Chondrocyte (in vitro differentiated cells): ENCODE measurements around the gene ACTR3C. TPM values are rescaled to one million over a fixed set of nuclear protein-coding genes. Genes with fewer than 3 reads are reported as not detected.
"Not testable (repeated sequence)": the region's sequence is repeated elsewhere in the genome, so short reads cannot be mapped to it uniquely, and the experiment has no call there.

Experiments
- DNase-seq: peaks from one replicate; pipeline ENCODE4 v3.0.0; 2021; ENCODE audit warnings: mixed read lengths, low spot score
- H3K27ac Mint-ChIP-seq: one replicate; pipeline ENCODE4 v1.8.0; 2021; ENCODE audit warnings: mild to moderate bottlenecking, moderate library complexity, mixed read lengths; ENCODE audit not compliant: unreplicated experiment
- H3K27me3 Mint-ChIP-seq: 2 replicates; pipeline ENCODE4 v1.8.0; 2021; ENCODE audit warnings: low read depth, mixed read lengths
- H3K36me3 Mint-ChIP-seq: 2 replicates; pipeline ENCODE4 v1.8.0; 2021; ENCODE audit warnings: low read depth, mixed read lengths
- H3K4me1 Mint-ChIP-seq: 2 replicates; pipeline ENCODE4 v1.8.0; 2021; ENCODE audit warnings: low read depth, mild to moderate bottlenecking, mixed read lengths
- H3K4me3 Mint-ChIP-seq: one replicate; pipeline ENCODE4 v1.8.0; 2021; ENCODE audit warnings: mild to moderate bottlenecking, moderate library complexity, mixed read lengths; ENCODE audit not compliant: unreplicated experiment
- H3K9me3 Mint-ChIP-seq: 2 replicates; pipeline ENCODE4 v1.8.0; 2021; ENCODE audit warnings: low read depth, mixed read lengths
- CTCF ChIP-seq: fragments of 200-600 bp; sonication (generic); IDR thresholded peaks from 2 replicates; pipeline ENCODE4 v1.5.0; 2021; ENCODE audit warnings: antibody characterized with exemption, mild to moderate bottlenecking, moderate library complexity
- total RNA-seq: library from RNA; stranded (reverse); gene quantifications from 3 replicates; pipeline ENCODE4 v1.2.1, GENCODE V29; 2021

ACTR3C gene
- total RNA-seq, 1 donor from 2014 or later, result 0.25 TPM

GRCh38 chr7:150314639-150315239 lies 8.6 kb downstream of the ACTR3C start:
- Mint-ChIP-seq H3K27ac (no peak overlapping the region), H3K36me3 (no peaks in the 10 kb centered on the region), H3K27me3 (no peaks in the 10 kb centered on the region), H3K9me3 (no peaks in the 10 kb centered on the region), H3K4me3 (no peak overlapping the region), H3K4me1 (no peaks in the 10 kb centered on the region)
- DNase-seq, result no peak
- TF ChIP-seq CTCF, result no peak

DNA sequence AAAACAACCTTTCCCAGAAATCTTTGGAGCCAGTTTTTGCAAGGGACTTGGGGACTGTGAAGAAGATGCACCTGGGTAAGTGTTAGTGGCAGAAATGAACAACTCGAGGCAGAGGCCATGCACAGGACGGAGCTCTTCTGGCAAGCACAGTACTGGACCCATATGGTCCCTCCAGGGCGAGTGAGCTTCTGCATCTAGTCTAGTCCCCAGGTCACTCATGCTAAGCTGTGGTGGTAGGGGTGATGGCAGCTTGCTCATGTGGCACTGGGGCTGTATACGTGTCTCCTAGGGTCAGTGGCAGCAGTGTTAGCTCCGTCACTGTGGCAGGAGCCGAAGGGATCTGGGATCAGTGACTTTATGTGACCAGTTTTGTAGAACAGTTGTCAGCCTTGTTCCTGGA lies 9.5 kb downstream of the ACTR3C start:
- Mint-ChIP-seq H3K9me3 (no peaks in the 10 kb centered on the region), H3K4me1 (no peaks in the 10 kb centered on the region), H3K27ac (no peak overlapping the region), H3K27me3 (peaks cover 2% of the 10 kb centered on the region), H3K4me3 (no peak overlapping the region), H3K36me3 (no peaks in the 10 kb centered on the region)
- TF ChIP-seq CTCF, result no peak
- DNase-seq, result no peak

GRCh38 chr7:150313367-150313809 lies 10.0 kb downstream of the ACTR3C start:
- no peaks in the 10 kb centered on the region for H3K9me3 Mint-ChIP-seq
- peaks cover 6% of the 10 kb centered on the region for H3K27me3 Mint-ChIP-seq
- H3K4me1 Mint-ChIP-seq, result no peaks in the 10 kb centered on the region
- H3K27ac Mint-ChIP-seq, result no peak overlapping the region
- H3K36me3 Mint-ChIP-seq, result no peaks in the 10 kb centered on the region
- no peak overlapping the region for H3K4me3 Mint-ChIP-seq
- no peak for DNase-seq
- TF ChIP-seq CTCF, result no peak

DNA sequence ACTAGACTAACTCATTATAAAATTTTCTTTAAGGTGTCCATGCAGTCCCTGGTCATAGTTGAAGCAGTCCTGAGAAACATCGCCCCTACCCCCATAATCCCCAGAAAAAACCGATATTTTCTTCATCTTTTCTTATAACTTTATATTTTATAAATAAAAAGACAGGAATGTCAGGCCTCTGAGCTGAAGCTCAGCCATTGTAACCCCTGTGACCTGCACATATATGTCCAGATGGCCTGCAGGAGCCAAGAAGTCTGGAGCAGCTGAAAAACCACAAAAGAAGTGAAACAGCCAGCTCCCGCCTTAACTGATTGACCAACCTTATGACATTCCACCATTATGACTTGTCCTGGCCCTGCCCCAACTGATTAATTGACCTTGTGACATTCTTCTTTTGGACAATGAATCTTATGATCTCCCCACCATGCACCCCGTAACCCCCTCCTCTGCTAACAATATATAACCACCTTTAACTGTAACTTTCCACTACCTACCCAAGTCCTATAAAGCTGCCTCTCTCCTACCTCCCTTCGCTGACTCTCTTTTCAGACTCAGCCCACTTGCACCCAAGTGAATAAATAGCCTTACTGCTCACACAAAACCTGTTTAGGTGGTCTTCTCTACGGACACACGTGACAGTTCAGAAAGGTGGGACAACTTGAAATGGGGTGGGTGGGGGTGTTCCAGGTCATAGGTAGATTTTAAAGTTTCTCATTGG lies 10.5 kb downstream of the ACTR3C start:
- H3K9me3 Mint-ChIP-seq, H3K27me3 Mint-ChIP-seq, H3K4me1 Mint-ChIP-seq, H3K36me3 Mint-ChIP-seq, H3K27ac Mint-ChIP-seq, DNase-seq, H3K4me3 Mint-ChIP-seq: not testable (repeated sequence)

GRCh38 chr7:150311711-150312110 lies 11.6 kb downstream of the ACTR3C start:
- Mint-ChIP-seq H3K27me3 (peaks cover 8% of the 10 kb centered on the region), H3K4me1 (no peaks in the 10 kb centered on the region), H3K36me3 (no peaks in the 10 kb centered on the region), H3K4me3 (no peak overlapping the region), H3K27ac (no peak overlapping the region), H3K9me3 (no peaks in the 10 kb centered on the region)
- no peak for TF ChIP-seq CTCF
- no peak for DNase-seq

DNA sequence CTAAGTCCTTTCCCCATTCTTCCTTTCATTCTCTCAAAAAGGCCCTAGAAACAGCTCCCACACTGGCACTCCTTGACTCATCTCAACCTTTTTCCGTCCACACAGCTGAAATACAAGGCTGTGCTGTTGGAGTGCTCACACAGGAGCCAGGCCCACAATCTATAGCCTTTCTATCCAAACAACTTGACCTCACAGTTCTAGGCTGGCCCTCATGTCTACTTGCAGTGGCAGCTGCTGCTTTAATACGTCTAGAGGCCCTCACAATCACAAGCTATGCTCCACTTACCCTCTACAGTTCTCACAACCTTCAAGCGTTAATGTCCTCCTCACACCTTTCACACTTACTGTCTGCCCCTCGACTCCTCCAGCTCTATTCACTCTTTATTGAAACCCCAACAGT lies 12.2 kb downstream of the ACTR3C start:
- DNase-seq, result no peak
- no peak for TF ChIP-seq CTCF
- H3K9me3 Mint-ChIP-seq, result no peaks in the 10 kb centered on the region
- H3K27ac Mint-ChIP-seq, result no peak overlapping the region
- H3K36me3 Mint-ChIP-seq, result no peaks in the 10 kb centered on the region
- H3K27me3 Mint-ChIP-seq, result peaks cover 8% of the 10 kb centered on the region
- H3K4me1 Mint-ChIP-seq, result no peaks in the 10 kb centered on the region
- H3K4me3 Mint-ChIP-seq, result no peak overlapping the region
